ENCODE measurements around the gene NCKAP5.

The NCKAP5 gene

GRCh38 chr2:133418021-133418420 lies 150.2 kb downstream of the NCKAP5 start:
- no peak for DNase-seq

GRCh38 chr2:133417415-133417814 lies 150.8 kb downstream of the NCKAP5 start:
- DNase-seq, result no peak

GRCh38 chr2:133416736-133417135 lies 151.5 kb downstream of the NCKAP5 start:
- no peak for DNase-seq

- DNase-seq, result no peak
Measured at GRCh38 chr2:133416146-133416545, 152.1 kb downstream of the NCKAP5 start.

- no peak for DNase-seq
Measured at GRCh38 chr2:133415210-133415876, 152.9 kb downstream of the NCKAP5 start.

GRCh38 chr2:133414486-133415209 lies 153.6 kb downstream of the NCKAP5 start:
- DNase-seq, result no peak

GRCh38 chr2:133413863-133414262 lies 154.4 kb downstream of the NCKAP5 start:
- no peak for DNase-seq

- DNase-seq, result no peak
Measured at GRCh38 chr2:133412694-133413093, 155.6 kb downstream of the NCKAP5 start.

GRCh38 chr2:133411857-133412256 lies 156.4 kb downstream of the NCKAP5 start:
- DNase-seq, result no peak

- no peak for DNase-seq
Measured at GRCh38 chr2:133411101-133411500, 157.2 kb downstream of the NCKAP5 start.

GRCh38 chr2:133409581-133410285 lies 158.5 kb downstream of the NCKAP5 start:
- no peak for DNase-seq

GRCh38 chr2:133408671-133409070 lies 159.6 kb downstream of the NCKAP5 start:
- DNase-seq, result no peak

- DNase-seq, result no peak
Measured at GRCh38 chr2:133407341-133407740, 160.9 kb downstream of the NCKAP5 start.

GRCh38 chr2:133405252-133405651 lies 163.0 kb downstream of the NCKAP5 start:
- no peak for DNase-seq

GRCh38 chr2:133400411-133400810 lies 167.9 kb downstream of the NCKAP5 start:
- DNase-seq, result no peak

GRCh38 chr2:133393895-133394294 lies 174.4 kb downstream of the NCKAP5 start:
- DNase-seq, result no peak

GRCh38 chr2:133390156-133390555 lies 178.1 kb downstream of the NCKAP5 start:
- DNase-seq, result no peak

- no peak for DNase-seq
Measured at GRCh38 chr2:133389569-133389968, 178.7 kb downstream of the NCKAP5 start.

GRCh38 chr2:133382566-133382965 lies 185.7 kb downstream of the NCKAP5 start:
- no peak for DNase-seq

- no peak for DNase-seq
Measured at GRCh38 chr2:133380991-133381390, 187.3 kb downstream of the NCKAP5 start.

GRCh38 chr2:133378928-133379549 lies 189.2 kb downstream of the NCKAP5 start:
- DNase-seq, result no peak

- no peak for DNase-seq
Measured at GRCh38 chr2:133378386-133378785, 189.9 kb downstream of the NCKAP5 start.

- DNase-seq, result no peak
Measured at GRCh38 chr2:133377599-133377998, 190.7 kb downstream of the NCKAP5 start.
